T-cell (primary cell): ENCODE data around the gene TMEM114. TPM values are rescaled to one million over a fixed set of nuclear protein-coding genes. Genes with fewer than 3 reads are reported as not detected.

Source experiments
- ATAC-seq, 4 experiments: fragments of 200-7000 bp in 3 of 4; fragments of 150-1000 bp in 1 of 4; cut with Tn5 transposase; replicated peaks in 1 of 4; 1 replicate in 3 of 4; 2 replicates in 1 of 4; pipeline ENCODE4 v1.10.0; 2021; ENCODE audit warnings: moderate library complexity in 3 of 4, mild to moderate bottlenecking in 2 of 4, moderate number of reproducible peaks in 1 of 4
- CTCF ChIA-PET, 2 donors: fragments of 300-600 bp; sonication (Branson Sonifier 250); formaldehyde crosslinking; loops; one replicate each; lab custom pipeline; 2022; ENCODE audit warnings: antibody characterized with exemption in 2 of 2; lab: Charles Lee
- POLR2A ChIA-PET, 2 donors: fragments of 300-600 bp; sonication (Branson Sonifier 250); formaldehyde crosslinking; loops; one replicate each; lab custom pipeline; 2022; ENCODE audit warnings: antibody characterized with exemption in 2 of 2; lab: Charles Lee
- DNase-seq, 35 experiments: peaks; one replicate each; pipeline versions ENCODE4 v3.0.0 to v3.0.0-alpha.2; 2013 to 2023
- H3K27ac ChIP-seq: one replicate; pipeline ENCODE4 v1.5.1; 2013; ENCODE audit warnings: low read length
- H3K27me3 ChIP-seq, 2 experiments: replicated peaks in 1 of 2; 1 replicate in 1 of 2; 2 replicates in 1 of 2; pipeline versions ENCODE4 v1.6.1 to v1.7.0; 2013; ENCODE audit warnings: low read length in 1 of 2, mixed read lengths in 1 of 2; ENCODE audit not compliant: control insufficient read depth in 2 of 2, insufficient read depth in 2 of 2; ENCODE audit errors: extremely low read depth in 1 of 2
- H3K36me3 ChIP-seq, 2 donors: 1 replicate in 1 of 2; 2 replicates in 1 of 2; pipeline versions ENCODE4 v1.6.1 to v1.7.0; 2013; ENCODE audit warnings: low read length in 1 of 2; ENCODE audit not compliant: control insufficient read depth in 2 of 2, insufficient read depth in 1 of 2; ENCODE audit errors: extremely low read depth in 1 of 2
- H3K4me1 ChIP-seq, 2 experiments: 1 replicate in 1 of 2; 2 replicates in 1 of 2; pipeline versions ENCODE4 v1.6.1 to v1.7.0; 2013; ENCODE audit warnings: low read length in 2 of 2, mixed read lengths in 1 of 2; ENCODE audit not compliant: insufficient read depth in 2 of 2, control insufficient read depth in 1 of 2; ENCODE audit errors: extremely low read depth in 1 of 2
- H3K4me3 ChIP-seq, 2 donors: 1 replicate in 1 of 2; 2 replicates in 1 of 2; pipeline versions ENCODE4 v1.5.1 to v1.7.0; 2013; ENCODE audit warnings: mild to moderate bottlenecking in 2 of 2, low read length in 1 of 2, moderate library complexity in 1 of 2; ENCODE audit not compliant: control insufficient read depth in 1 of 2; ENCODE audit errors: extremely low read depth in 1 of 2
- H3K9me3 ChIP-seq: 2 replicates; pipeline ENCODE4 v1.7.0; 2013
- H3K27ac Mint-ChIP-seq, 2 donors: one replicate each; pipeline ENCODE4 v1.8.0; 2020 to 2021; ENCODE audit warnings: mild to moderate bottlenecking in 2 of 2, mixed read lengths in 2 of 2
- H3K27me3 Mint-ChIP-seq, 2 donors: one replicate each; pipeline ENCODE4 v1.8.0; 2021 to 2022; ENCODE audit warnings: mixed read lengths in 2 of 2
- H3K36me3 Mint-ChIP-seq: one replicate; pipeline ENCODE4 v1.8.0; 2021; ENCODE audit warnings: mixed read lengths
- H3K4me1 Mint-ChIP-seq, 3 donors: one replicate each; pipeline ENCODE4 v1.8.0; 2020 to 2022; ENCODE audit warnings: mixed read lengths in 3 of 3, mild to moderate bottlenecking in 1 of 3
- H3K4me3 Mint-ChIP-seq, 3 donors: one replicate each; pipeline ENCODE4 v1.8.0; 2020 to 2022; ENCODE audit warnings: mild to moderate bottlenecking in 3 of 3, mixed read lengths in 3 of 3, moderate library complexity in 3 of 3
- H3K9me3 Mint-ChIP-seq, 3 donors: one replicate each; pipeline ENCODE4 v1.8.0; 2020 to 2022; ENCODE audit warnings: mixed read lengths in 3 of 3
- WGBS: methylation state at CpG from one replicate; pipeline ENCODE4 v1.1.5; 2013; ENCODE audit warnings: missing lambda C conversion rate; ENCODE audit not compliant: insufficient coverage; 5-methylcytosine and 5-hydroxymethylcytosine counted together
- total RNA-seq, 35 experiments: library from RNA in 6 of 35; stranded (reverse) in 6 of 35; fragments of 120-200 nt in 1 of 35; gene quantifications; one replicate each; pipeline versions ENCODE4 v1.2.1 to v1.2.4 and lab custom pipeline; 2013 to 2026

TMEM114 gene
- total RNA-seq, 5 donors from 2014 or later (not counting 1 experiment from before 2014, with no cell fraction given) = not detected

DNA sequence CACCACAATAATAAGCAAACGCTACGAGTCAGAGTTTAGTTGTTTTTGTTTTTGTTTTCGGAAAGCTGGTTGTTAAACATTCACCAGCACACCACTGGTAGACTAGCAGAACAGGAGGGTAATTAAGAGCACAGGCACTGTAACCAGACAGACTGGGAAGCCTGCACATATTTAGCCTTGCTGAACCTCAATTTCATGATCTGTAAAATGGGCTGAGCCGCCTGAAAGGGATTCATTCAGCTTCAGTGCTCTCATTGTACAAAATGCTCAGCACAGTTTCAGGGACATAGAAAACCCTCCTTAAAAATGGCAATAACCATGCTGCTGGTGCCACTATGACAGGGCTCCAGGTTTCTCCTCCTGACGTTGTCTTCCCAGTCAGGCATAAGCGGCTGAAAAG is 66.4 kb downstream of the TMEM114 start:
- DNase-seq (no peak), ATAC-seq (no peak)
- POLR2A ChIA-PET = no interaction called here
- 100% methylated on average over 1 of the region's 6 CpGs for WGBS
- H3K36me3 ChIP-seq = no peaks in the 10 kb centered on the region
- no peaks in the 10 kb centered on the region for H3K27me3 ChIP-seq
- H3K4me3 ChIP-seq = no peak overlapping the region
- no peak overlapping the region for H3K27ac Mint-ChIP-seq
- H3K27ac ChIP-seq = no peak overlapping the region
- H3K36me3 Mint-ChIP-seq = no peaks in the 10 kb centered on the region
- H3K27me3 Mint-ChIP-seq = peaks cover 12 to 38% of the 10 kb centered on the region in 2 donors
- no peaks in the 10 kb centered on the region for H3K4me1 Mint-ChIP-seq
- no peaks in the 10 kb centered on the region for H3K9me3 Mint-ChIP-seq
- CTCF ChIA-PET = no interaction called here
- H3K4me3 Mint-ChIP-seq = no peak overlapping the region
- no peaks in the 10 kb centered on the region for H3K9me3 ChIP-seq
- H3K4me1 ChIP-seq = no peaks in the 10 kb centered on the region

DNA sequence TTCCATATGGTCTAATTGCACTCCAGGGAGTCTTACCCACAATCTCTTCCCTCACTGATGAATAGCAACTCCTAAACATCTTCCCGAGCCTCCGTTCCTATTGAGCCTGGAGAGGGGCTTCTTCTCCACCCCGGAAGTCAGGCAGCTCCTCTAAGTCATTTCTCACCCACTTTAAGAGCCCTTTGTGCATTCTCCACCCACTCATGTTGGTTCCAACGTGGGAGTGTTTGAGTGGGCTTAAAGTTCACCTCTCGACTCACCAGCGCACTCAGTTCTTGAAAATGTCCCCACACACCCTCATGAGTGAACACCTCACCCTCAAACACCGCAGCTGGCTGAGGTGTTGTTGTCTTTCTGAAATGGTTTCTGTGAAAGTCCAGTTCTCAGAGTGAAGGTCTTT is 67.6 kb downstream of the TMEM114 start:
- no peaks in the 10 kb centered on the region for H3K9me3 ChIP-seq
- H3K4me1 ChIP-seq = no peaks in the 10 kb centered on the region
- DNase-seq = no peak
- WGBS = no CpG with 5 or more reads among the region's 7 CpGs
- H3K36me3 ChIP-seq = no peaks in the 10 kb centered on the region
- no peaks in the 10 kb centered on the region for H3K27me3 ChIP-seq
- H3K4me3 ChIP-seq = no peak overlapping the region
- no peaks in the 10 kb centered on the region for H3K36me3 Mint-ChIP-seq
- POLR2A ChIA-PET = no interaction called here
- no peak overlapping the region for H3K27ac Mint-ChIP-seq
- no peaks in the 10 kb centered on the region for H3K4me1 Mint-ChIP-seq
- ATAC-seq = no peak
- no peak overlapping the region for H3K27ac ChIP-seq
- H3K4me3 Mint-ChIP-seq = no peak overlapping the region
- CTCF ChIA-PET = no interaction called here
- peaks cover 2 to 30% of the 10 kb centered on the region in 2 donors for H3K27me3 Mint-ChIP-seq
- no peaks in the 10 kb centered on the region for H3K9me3 Mint-ChIP-seq

DNA sequence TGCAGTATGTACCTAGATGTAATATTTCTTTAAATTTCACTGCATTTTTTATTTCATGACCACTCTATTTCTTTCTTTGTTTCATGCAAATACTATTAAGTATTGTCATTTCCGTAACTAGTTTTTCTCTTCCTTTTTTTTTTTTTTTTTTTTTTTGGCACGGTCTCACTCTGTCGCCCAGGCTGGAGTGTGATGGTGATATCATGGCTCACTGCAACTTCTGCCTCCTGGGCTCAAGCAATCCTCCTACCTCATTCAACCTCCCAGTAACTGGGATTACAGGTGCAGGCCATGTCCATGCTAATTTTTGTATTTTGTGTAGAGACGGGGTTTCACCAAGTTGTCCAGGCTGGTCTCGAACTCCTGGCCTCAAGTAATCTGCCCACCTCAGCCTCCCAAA is 70.7 kb downstream of the TMEM114 start:
- H3K4me1 Mint-ChIP-seq = no peaks in the 10 kb centered on the region

More for the DNA sequence above, 70.7 kb downstream of the TMEM114 start:
- peaks cover 0 to 5% of the 10 kb centered on the region in 2 experiments for H3K27me3 ChIP-seq
- H3K27ac Mint-ChIP-seq = no peak overlapping the region
- no peaks in the 10 kb centered on the region for H3K36me3 Mint-ChIP-seq
- H3K27ac ChIP-seq = no peak overlapping the region
- ChIA-PET CTCF (no interaction called here), POLR2A (no interaction called here)
- H3K9me3 ChIP-seq = no peaks in the 10 kb centered on the region
- no peak overlapping the region for H3K4me3 Mint-ChIP-seq
- H3K4me1 ChIP-seq = no peaks in the 10 kb centered on the region
- H3K9me3 Mint-ChIP-seq = no peaks in the 10 kb centered on the region
- WGBS = no CpG with 5 or more reads among the region's 5 CpGs
- DNase-seq = no peak
- H3K4me3 ChIP-seq = no peak overlapping the region
- no peak for ATAC-seq
- no peaks in the 10 kb centered on the region for H3K36me3 ChIP-seq
- H3K27me3 Mint-ChIP-seq = peaks cover 0 to 27% of the 10 kb centered on the region in 2 donors

Other genes starting within 250 kb of the TMEM114 start
- gene METTL22, start 31.2 kb upstream of the TMEM114 start, total RNA-seq = 10 to 100 TPM; 27.6 to 53.4 (median 34.4) TPM
- gene ABAT, start 84.1 kb upstream of the TMEM114 start, total RNA-seq = 10 to 100 TPM in 3 of 5 donors, 1 to 10 TPM in 2; 8.3 to 16.1 (median 11.7) TPM
- 10 to 100 TPM in 3 of 5 donors, 1 to 10 TPM in 2; 4.1 to 14.5 (median 12.7) TPM for gene TMEM186, start 207.1 kb upstream of the TMEM114 start, total RNA-seq
- 10 to 100 TPM; 33.8 to 46.6 (median 43.7) TPM for gene PMM2, start 207.3 kb upstream of the TMEM114 start, total RNA-seq